ENCODE data around the gene FARP2.

GRCh38 chr2:241422350-241422749, 66.3 kb downstream of the FARP2 start:
- no peak for TF ChIP-seq ZNF547 (CRISPR knock-in tag; IDR thresholded peaks at IDR 0.05)
- TF ChIP-seq CTCF (CRISPR knock-in tag; IDR thresholded peaks at IDR 0.05) = no peak
- TF ChIP-seq ZNF282 (IDR thresholded peaks at IDR 0.05; ENCODE audit: partially characterized antibody) = no peak
- TF ChIP-seq FOXJ3 (CRISPR knock-in tag; IDR thresholded peaks at IDR 0.05; ENCODE audit: borderline replicate concordance) = no peak
- TF ChIP-seq ZHX1 (CRISPR knock-in tag; IDR thresholded peaks at IDR 0.05; ENCODE audit: low read depth) = no peak
- no peak for TF ChIP-seq TP53 (CRISPR knock-in tag; conservative IDR thresholded peaks at IDR 0.05)
- no peak for TF ChIP-seq ZNF232 (CRISPR knock-in tag; IDR thresholded peaks at IDR 0.05; ENCODE audit: borderline replicate concordance)
- TF ChIP-seq RFXANK (CRISPR knock-in tag; IDR thresholded peaks at IDR 0.05) = no peak
- TF ChIP-seq RERE (CRISPR knock-in tag; IDR thresholded peaks at IDR 0.05; ENCODE audit: low read depth) = no peak

All from HepG2 (cell line).